Hematopoietic multipotent progenitor cell treated with erythropoietin and hydrocortisone succinate and interleukin-3 and kit ligand, for 4 days (in vitro differentiated cells): ENCODE results near the gene OR6B1.
"Not testable (repeated sequence)": the region's sequence is repeated elsewhere in the genome, so short reads cannot be mapped to it uniquely, and the experiment has no call there.

Experiments used
- DNase-seq: peaks from one replicate; pipeline ENCODE4 v3.0.0-alpha.2; 2015

OR6B1 gene

DNA sequence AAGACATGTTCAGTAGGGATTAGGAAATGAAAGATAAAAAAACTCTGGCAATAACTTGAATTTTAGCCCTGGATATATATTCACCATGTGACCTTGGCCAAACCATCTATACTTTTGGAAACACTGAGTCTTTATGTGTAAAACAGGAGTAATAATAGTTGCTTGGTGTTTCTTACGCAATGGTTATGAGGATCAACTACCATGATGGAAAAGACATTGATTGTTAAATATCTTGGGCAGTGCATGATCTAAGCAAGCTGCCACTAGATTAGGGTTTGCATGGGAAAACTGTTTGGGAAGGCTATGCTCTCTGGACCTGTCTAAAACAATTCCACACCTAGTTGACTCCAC, 6.5 kb downstream of the OR6B1 start:
- DNase-seq, result no peak

DNA sequence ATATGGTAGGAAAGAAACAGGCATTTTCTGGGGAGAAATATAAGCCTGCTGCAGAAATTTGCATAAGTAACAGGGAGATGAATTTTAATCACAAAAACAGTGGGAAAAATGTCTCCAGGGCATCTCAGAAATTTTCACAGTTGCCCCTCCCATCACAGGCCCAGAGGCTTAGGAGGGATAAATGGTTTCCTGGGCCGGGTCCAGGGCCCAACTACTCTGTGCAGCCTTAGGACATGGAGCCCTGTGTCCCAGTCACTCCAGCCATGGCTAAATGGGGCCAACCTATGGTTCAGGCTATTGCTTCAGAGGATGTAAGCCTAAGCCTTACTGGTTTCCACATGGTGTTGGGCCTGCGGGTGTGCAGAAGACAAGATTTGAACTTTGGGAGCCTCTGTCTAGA, 9.2 kb downstream of the OR6B1 start:
- DNase-seq, result no peak

DNA sequence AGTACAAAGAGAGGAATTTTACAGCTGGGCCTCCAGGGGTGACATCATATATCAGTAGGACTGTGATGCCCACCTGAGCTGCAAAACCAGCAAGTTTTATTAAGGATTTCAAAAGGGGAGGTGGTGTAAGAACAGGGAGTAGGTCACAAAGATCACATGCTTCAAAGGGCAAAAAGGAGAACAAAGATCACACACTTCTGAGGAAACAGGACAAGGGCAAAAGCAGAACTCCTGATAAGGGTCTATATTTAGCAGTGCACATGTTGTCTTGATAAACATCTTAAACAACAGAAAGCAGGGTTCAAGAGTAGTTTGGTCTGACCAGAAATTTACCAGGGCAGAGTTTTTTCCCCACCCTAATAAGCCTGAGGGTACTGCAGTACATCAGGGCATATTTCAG, 9.9 kb downstream of the OR6B1 start:
- DNase-seq, result peak; percentile 58

DNA sequence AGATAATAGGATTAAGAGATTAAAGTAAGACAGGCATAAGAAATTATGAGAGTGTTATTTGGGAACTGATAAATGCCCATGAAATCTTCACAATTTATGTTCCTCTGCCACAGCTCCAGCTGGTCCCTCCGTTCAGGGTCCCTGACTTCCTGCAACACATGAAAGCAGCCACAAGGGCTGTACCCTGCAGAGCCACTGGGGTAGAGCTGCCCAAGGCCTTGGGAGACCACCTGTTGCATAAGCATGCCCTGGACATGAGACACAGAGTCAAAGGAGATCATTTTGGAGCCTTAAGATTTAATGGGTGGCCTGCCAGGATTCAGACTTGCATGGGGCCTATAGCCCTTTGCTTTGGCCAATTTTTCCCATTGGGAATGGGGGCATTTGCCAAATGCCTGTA, 10.7 kb downstream of the OR6B1 start:
- not testable (repeated sequence) for DNase-seq

DNA sequence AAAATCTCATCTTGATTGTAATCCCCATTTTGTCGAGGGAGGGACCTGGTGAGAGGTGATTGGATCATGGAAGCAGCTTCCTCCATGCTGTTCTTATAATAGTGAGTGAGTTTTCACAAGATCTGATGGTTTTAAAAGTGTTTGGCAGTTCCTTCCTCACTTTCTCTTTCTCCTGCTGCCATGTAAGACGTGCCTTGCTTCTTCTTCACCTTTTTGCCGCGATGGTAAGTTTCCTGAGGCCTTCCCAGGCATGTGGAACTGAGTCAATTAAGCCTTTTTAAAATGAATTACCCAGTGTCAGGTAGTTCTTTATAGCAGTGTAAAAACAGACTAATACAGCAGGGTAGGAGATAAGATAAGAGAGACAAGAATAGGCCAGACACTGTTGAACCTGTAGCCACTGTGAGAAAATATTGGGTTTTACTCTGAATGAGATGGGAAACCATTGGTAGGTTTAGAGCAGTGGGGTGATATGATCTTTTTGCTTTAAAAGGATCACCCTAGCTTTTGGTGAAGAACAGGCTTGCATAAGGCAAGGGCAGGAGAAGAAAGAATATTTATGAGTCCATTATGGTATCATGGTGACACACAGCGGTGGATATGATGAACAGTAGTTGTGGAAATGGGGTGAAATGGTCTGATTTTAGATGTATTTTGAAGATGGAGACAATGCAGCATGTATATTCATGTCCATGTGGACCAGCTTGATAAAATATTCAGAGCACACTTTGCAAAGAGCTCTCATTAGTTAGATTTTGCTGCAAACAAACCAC, 11.5 kb downstream of the OR6B1 start:
- no peak for DNase-seq

DNA sequence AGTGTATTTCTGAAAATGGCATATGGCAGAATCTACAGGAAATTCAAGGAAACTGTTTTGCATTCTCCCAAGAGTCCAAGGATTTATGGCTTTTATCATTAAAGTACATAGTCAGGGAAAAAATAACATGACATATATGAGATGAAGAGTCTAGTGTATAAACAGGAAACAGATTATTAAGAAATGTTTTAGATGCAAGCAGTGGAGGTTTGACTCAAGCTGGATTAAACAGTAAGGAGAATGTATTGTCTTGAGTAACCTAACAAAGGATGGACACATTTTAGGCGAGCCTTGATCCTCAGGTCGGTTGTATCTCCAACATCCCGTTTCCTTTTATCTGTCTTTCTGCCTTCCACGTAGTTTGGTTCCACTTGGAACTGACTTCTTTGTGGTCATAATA, 17.9 kb downstream of the OR6B1 start:
- no peak for DNase-seq

DNA sequence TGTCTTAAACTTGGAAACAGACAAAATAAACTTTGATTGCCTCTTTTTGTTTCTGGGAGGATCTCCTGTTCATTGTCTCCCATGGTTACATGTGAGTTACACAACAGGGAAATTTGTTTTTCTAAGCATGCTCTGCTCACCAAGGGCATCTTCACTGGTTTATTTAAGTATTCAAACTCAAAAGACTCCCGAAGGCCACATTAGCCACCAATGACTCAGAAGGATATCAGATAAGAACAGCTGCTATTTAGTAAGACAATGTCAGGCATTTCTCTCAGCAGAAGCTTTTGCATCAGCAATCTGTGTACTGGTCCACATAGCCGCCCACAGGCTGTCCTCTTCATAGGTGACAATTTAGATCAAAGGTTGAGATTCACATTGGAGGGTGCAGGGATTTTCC, 19.3 kb downstream of the OR6B1 start:
- peak; percentile 66 for DNase-seq

DNA sequence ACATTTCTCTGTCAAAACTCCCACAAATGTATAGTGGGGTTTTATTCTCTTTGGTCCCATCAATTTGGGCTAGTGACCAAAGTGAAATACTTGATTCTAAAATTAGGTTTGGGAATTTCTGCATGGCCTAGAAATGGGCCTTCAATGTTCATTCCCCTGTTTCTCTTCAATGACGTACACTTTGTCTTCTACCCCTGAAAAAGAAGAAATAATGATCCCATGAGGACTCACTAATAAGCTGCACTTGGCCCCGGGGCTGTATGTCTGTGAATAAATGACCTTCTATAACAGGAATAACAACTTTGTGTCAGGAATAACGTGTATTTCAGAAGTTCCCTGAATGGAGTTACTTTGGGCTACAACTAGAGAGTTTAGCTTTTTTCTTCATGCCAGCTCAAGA, 20.2 kb downstream of the OR6B1 start:
- no peak for DNase-seq

DNA sequence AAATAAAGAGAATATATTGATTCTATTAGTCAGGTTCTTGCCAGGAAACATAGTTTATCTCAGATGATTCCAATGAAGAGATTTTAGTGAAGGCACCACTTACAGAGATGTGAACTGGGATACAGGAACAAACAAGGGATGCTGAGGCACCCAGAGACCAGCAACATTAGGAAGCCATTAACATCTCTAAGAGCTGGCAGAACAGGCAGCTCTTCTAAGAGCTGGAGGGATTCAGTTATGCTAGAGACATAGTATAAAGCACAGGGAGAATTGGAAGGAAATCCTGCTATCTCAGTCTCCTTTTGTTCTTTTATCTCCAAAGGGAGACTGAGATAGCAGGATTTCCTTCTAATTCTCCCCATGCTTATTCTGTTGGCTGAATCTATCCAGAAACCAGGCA, 22.0 kb downstream of the OR6B1 start:
- no peak for DNase-seq

DNA sequence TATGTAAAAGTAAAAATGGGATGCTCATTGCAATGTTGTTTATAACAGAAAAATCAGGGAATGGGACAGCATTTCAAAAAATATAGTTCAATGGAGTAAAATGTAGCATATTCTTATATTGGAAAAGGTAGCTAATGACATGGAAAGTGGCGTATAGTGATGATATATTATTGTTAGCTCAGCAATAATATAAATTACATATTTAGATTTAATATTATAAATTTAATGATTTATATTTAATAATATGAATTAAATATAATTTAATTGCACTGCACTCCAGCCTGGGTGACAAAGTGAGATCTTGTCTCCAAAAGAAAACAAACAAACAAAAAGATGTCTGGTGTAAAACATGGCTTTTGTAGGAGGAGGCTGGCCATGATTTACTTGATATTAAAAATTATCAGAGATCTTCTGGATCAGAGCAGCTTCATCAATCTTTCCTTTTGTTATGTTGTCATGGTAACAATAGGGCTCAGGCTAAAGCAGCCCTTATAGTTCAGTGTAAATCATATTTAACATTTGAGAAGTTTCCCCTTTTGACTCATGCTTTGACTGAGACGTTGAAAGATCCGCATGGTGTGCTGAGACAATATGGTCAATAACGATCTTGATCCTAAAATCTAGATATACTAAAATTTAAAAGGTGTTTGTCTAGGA, 23.2 kb downstream of the OR6B1 start:
- no peak for DNase-seq

DNA sequence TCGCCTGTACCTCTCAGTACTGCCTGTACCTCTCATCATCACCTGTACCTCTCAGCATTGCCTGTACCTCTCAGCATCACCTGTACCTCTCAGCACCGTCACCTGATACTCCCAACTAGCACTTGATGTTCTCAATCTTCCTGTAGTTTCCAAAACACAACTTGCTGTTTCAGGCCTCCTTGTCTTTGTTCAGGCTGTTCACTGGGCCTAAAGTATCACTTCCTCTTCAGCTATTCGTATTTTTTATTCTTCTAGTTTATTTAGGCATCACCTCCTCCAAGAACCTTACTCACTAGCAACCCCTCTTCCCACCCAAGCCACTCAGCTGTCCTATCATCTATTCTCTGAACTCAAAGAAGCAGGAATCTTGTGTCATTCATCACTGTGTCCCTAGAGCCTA, 24.1 kb downstream of the OR6B1 start:
- no peak for DNase-seq

DNA sequence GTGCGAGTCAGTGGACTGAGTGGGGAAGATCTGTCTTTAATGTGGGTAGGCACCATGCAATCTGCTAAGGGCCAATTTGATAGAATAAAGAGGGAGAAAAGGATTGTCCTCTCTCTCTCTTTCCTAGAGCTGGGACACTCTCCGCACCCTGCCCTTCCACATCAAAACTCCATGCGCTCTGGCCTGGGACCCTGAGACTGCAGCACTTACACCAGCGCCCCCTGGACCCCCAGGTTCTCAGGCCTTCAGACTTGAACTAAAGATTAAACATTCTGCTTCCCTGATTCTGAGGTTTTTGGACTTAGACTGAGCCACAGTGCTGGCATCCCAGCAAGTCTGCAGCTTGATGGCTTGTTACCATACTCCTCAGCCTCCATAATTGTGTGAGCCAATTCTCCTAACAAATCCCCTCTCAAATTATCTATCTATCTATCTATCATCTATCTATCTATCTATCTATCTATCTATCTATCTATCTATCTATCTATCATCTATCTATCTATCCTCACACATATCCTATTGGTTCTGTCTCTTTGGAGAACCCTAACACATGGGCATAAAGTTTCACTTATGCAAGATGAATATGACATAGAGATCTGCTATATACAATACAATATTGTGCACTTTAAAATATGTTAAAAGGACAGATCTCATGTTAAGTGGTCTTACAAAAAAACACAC, 26.2 kb downstream of the OR6B1 start:
- DNase-seq, result no peak

DNA sequence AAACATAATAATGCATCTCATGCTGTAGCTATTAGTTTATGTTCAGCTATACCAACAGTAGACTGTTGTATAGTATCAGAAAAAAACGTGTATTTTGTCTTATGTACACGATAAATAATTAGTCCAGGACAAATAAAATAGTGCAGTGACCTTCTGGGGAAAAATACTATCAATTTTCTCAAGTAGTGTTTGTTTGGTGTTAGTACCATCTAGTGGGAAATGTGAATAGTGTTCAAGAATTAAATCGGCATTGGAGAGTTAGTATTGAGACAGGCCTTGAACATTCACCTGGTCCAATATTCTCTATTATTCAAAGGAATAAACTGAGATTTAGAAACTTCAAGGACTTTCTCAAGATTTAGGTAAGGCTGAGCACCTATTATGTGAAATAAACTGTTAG, 26.9 kb downstream of the OR6B1 start:
- DNase-seq, result peak; percentile 63

DNA sequence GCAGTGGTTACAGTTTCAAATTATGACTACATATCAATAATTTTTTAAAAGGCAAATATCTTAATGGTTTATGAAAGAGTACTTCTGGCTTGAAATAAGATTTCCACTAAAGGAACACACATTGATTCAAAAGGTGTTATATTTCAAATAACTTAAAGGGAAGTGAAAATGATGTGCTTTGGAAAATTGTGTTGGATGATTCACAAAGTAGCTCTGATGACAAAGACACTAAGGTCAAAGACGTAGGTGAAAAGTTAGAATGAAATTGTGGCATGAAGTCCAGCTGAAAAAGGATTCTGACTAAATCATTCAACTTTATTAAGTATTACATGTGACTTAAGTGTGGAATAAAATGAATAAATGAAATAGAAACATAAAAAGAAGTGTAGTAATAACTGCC, 27.9 kb downstream of the OR6B1 start:
- DNase-seq, result no peak

DNA sequence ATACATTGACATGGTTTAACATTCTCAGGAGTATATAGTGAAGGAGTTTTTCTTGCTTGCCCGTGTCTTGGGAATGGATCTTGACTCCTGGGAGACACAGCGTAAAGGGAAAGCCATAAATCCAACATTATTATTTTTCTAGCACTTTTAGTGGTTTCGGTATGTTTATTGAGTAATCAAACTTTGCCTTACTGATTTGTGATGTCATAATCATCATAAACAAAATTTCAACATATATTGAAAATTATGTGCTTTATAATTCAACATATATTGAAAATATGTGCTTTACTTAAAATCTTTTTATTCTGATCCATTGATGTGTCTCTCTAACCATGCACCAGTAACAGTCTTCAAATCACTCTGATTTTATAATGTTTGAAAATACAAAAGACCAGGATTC, 28.4 kb downstream of the OR6B1 start:
- DNase-seq, result no peak

DNA sequence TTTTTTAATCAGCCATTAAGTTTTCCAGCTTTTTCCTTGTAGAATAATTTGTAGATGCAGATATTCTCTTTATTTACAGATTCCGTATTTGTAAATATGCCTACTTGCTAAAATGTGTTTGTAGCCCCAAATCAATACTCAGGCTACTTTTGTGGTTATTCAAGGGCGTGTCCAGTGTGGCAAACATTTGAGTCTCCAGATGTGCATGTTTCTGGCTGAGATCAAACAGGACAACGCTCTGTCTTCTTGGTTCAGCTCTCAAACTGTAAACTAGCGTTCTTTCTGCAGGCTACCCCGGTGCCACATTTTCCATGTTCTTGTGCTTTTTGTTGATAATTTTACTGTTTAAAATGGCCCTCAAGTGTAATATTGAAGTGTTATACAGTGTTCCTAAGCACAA, 32.4 kb downstream of the OR6B1 start:
- peak; percentile 31 for DNase-seq

DNA sequence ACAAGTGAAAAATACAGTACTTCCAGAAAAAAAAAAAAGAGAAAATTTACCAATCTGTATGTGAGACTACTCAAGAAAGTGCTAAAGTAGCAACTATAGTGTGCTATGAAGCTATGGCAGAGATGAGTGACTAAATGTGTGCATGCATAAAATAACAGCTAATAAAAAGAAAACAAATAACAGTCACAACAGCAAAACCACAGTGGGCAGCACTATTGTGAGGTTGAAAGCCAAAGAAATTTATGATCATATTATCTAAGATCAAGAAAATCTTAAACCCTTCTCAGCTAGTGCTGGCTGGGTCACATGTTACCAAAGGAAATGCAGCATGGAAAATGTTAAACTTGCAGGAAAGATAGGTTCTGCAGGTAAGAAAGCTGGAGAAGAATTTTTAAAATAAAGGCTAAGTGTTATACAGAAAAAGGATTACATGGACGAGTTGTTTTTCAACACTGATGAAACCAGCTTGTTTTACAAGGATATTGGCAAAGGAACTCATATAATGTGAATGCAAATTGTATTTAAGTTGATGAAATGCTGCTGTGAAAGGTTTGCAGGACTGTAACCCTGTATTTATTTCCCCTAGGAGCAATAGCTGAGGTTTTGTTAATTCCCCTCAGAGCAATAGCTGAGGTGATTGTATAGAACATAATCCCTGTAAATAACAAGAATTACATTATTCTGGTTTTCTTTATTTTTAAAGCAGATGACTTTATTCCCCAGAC, 33.0 kb downstream of the OR6B1 start:
- no peak for DNase-seq

DNA sequence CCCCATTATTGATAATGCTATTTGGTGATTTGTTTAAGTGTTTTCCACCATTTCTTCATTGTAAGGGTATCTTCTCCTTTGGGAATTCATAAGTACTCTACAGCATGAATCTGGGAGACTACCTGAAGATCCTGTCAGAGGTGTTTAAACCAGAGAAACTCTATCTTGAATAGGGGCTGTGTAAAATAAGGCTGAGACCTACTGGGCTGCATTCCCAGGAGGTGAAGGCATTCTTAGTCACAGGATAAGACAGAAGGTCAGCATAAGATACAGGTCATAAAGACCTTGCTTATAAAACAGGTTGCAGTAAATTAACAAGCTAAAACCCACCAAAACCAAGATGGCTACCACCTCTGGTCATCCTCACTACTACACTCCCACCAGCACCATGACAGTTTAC, 35.3 kb downstream of the OR6B1 start:
- no peak for DNase-seq

DNA sequence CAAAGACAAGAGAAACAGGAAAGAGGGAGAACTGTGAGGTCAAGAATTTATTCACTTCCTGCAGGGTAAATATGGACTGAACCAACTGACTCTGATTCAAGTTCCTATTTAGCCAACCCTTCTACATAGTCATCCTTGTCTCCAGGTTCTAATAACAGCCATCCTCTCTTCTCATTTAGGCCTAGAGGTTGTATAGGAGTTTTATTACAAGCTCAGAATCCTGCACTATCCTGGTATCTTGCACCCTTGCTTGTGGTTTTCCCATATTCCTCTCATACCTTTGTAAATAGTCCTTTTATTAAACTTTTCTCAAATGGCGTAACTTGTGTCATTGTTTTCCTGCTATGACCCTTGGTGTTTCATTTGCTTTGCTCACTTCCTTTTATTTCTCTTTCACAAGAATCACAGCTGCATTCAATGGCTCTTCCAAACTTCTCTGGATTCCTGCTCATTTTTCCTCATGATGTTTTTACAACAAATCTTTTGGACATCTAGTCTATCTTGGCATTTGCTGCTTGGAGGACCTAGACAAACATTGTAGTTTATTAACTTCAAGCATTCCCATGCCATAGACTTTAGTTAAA, 36.3 kb downstream of the OR6B1 start:
- DNase-seq, result no peak

DNA sequence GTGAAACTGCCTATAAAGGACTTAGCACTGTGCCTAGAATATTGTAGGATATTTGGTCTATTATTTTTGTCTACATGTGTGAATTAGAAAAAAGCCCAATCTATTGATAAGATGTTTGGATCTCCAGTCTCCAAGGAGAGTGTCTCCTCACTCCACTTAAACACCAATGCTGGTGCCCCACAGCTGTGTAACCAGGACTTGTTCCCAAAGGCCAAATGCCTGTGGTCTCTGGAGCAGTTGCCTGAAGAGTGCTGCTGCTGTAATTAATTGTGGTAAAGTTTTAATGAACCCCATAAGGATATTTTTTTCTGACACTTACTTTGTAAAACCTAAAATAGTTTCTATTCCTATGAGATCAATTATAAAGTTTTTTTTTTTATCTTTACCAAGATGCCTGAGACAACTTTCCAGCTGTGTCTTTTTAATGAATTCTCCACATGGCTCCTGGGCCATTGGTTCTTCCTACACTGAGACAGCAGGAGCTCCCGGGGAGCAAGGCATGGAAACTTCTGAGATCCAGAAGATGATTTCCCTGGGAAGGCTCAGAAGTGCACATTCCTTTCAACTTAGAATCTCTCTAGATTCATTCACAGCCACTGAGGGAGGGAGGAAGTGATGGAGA, 37.4 kb downstream of the OR6B1 start:
- DNase-seq, result no peak

DNA sequence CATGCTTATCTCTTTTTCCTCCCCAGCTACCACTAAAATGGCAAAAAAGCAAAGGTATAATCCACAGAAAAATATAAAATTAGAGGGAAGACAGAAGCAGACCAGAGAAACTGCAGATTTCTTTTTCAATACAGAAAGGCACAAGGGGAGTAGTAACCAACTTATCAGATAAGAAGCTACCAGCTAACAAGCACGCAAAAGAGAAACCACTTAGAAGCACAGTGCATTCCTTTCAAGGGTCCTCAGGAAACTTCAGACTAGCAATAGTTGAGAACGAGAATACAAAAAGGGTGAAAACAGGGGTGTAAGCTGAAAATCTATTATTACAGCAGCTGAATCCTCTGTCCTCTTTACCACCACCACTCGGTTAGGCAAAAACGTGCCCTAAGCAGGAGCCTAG, 38.8 kb downstream of the OR6B1 start:
- DNase-seq, result no peak

DNA sequence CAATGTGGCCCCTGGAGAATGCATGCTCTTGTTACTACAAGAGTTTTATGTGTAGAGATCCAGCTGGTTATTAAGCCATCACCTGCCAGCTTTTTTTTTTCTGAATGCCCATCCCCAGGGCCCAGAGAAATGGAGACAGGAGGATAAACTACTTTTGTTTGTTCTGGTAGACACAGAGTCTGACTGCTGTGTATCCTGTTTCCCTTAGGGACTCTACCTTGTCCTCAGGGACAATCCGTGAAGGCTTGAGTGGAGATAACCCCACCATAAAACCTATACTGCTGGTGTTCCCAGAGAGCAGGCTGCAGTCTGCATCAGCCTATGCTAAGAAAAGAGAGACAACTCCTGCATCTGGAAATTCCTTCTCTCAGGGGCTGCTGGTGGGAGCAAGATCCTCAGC, 48.5 kb downstream of the OR6B1 start, which contains the start of gene OR2A5:
TSS of gene OR2A5 (plus strand) at position 301 of the 400 bp plus-strand sequence. CDS start 1,454 bp downstream, outside the sequence.
- no peak for DNase-seq

DNA sequence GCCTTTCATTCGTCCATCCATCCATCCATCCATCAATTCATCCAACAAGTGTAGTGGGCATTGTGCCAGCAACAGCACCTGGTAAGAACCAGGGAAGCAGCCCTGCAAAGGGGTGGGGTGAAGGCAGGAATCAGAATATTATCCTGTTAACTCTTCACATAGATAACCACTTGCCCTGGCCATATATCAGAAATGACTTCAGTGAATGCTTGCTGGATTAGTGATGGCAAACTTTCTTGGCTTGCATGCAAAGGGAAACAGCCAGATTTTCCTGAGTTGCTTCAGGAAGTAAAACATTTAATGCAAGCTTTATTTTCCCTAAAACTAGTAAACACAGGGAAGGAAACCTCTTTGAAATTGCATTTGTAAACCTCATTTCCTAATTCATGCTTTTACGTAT, 49.4 kb downstream of the OR6B1 start:
- no peak for DNase-seq
